ENCODE results near the gene SLC17A1.

GRCh38 chr6:25842526-25842925, 10.7 kb upstream of the SLC17A1 start:
- TF ChIP-seq CTCF (conservative IDR thresholded peaks at IDR 0.05) (no peak), ZFX (IDR thresholded peaks at IDR 0.05) (no peak)

Measured in C4-2B (cell line).